Stimulated activated CD8-positive, alpha-beta memory T cell treated with anti-CD3 and anti-CD28 coated beads, Interleukin-7, amount 100 ng/mL, for 4 hours (primary cell): ENCODE data around the gene CCL28.
"Not testable (repeated sequence)": the region's sequence is repeated elsewhere in the genome, so short reads cannot be mapped to it uniquely, and the experiment has no call there.

ENCODE experiments used
- DNase-seq, 2 donors: peaks; one replicate each; pipeline ENCODE4 v3.0.0-alpha.2; 2020; ENCODE audit warnings: low read depth in 2 of 2

The CCL28 gene

GRCh38 chr5:43412156-43412555 is at the start of gene CCL28:
Gene CCL28, minus strand, starts transcription at chr5:43412391. Its CDS starts 75 bp downstream, at chr5:43412316.
- DNase-seq = no peak

- no peak for DNase-seq
Measured at GRCh38 chr5:43461066-43461465, 48.9 kb upstream of the CCL28 start.

- no peak for DNase-seq
Measured at GRCh38 chr5:43456556-43456955, 44.4 kb upstream of the CCL28 start.

GRCh38 chr5:43441575-43441974 is 29.4 kb upstream of the CCL28 start:
- not testable (repeated sequence) for DNase-seq

- DNase-seq = no peak
Measured at GRCh38 chr5:43437062-43437660, 25.0 kb upstream of the CCL28 start.

- no peak for DNase-seq
Measured at GRCh38 chr5:43433382-43433781, 21.2 kb upstream of the CCL28 start.

GRCh38 chr5:43432486-43433375 is 20.5 kb upstream of the CCL28 start:
- no peak for DNase-seq

GRCh38 chr5:43429706-43430105 is 17.5 kb upstream of the CCL28 start:
- no peak for DNase-seq

GRCh38 chr5:43429016-43429415 is 16.8 kb upstream of the CCL28 start:
- no peak for DNase-seq

GRCh38 chr5:43427306-43427705 is 15.1 kb upstream of the CCL28 start:
- no peak for DNase-seq

- DNase-seq = no peak
Measured at GRCh38 chr5:43425983-43426382, 13.8 kb upstream of the CCL28 start.

- not testable (repeated sequence) for DNase-seq
Measured at GRCh38 chr5:43423086-43423485, 10.9 kb upstream of the CCL28 start.

GRCh38 chr5:43422143-43422542 is 10.0 kb upstream of the CCL28 start:
- no peak for DNase-seq

GRCh38 chr5:43421450-43422133 is 9.4 kb upstream of the CCL28 start:
- DNase-seq = no peak

- no peak for DNase-seq
Measured at GRCh38 chr5:43420241-43420640, 8.1 kb upstream of the CCL28 start.

- DNase-seq = no peak
Measured at GRCh38 chr5:43418561-43418960, 6.4 kb upstream of the CCL28 start.

GRCh38 chr5:43416803-43417394 is 4.7 kb upstream of the CCL28 start:
- DNase-seq = no peak

GRCh38 chr5:43415935-43416802 is 4.0 kb upstream of the CCL28 start:
- no peak for DNase-seq

GRCh38 chr5:43413966-43414365 is 1.8 kb upstream of the CCL28 start:
- DNase-seq = no peak

GRCh38 chr5:43412644-43413043 is 453 bp upstream of the CCL28 start:
- DNase-seq = no peak

GRCh38 chr5:43411495-43411894 is 696 bp downstream of the CCL28 start:
- no peak for DNase-seq
